Nephron progenitor cell (in vitro differentiated cells): ENCODE measurements around the gene GPR148.
A peak's percentile ranks its signal among the peaks of the same experiment; 100 is the strongest.
"Not testable (repeated sequence)": the region's sequence is repeated elsewhere in the genome, so short reads cannot be mapped to it uniquely, and the experiment has no call there.

Source experiments
- DNase-seq: peaks from one replicate; pipeline ENCODE4 v3.0.0; 2021
- H3K27ac Mint-ChIP-seq: 2 replicates; pipeline ENCODE4 v1.8.0; 2021; ENCODE audit warnings: mild to moderate bottlenecking, moderate library complexity, mixed read lengths
- H3K27me3 Mint-ChIP-seq: 2 replicates; pipeline ENCODE4 v1.8.0; 2021; ENCODE audit warnings: mild to moderate bottlenecking, low read depth, mixed read lengths; ENCODE audit not compliant: poor library complexity
- H3K36me3 Mint-ChIP-seq: 2 replicates; pipeline ENCODE4 v1.8.0; 2021; ENCODE audit warnings: low read depth, mixed read lengths
- H3K4me1 Mint-ChIP-seq: 2 replicates; pipeline ENCODE4 v1.8.0; 2021; ENCODE audit warnings: mixed read lengths
- H3K4me3 Mint-ChIP-seq: 2 replicates; pipeline ENCODE4 v1.8.0; 2021; ENCODE audit warnings: mild to moderate bottlenecking, moderate library complexity, mixed read lengths
- H3K9me3 Mint-ChIP-seq: 2 replicates; pipeline ENCODE4 v1.8.0; 2021; ENCODE audit warnings: mild to moderate bottlenecking, moderate library complexity, mixed read lengths
- CTCF ChIP-seq: fragments of 200-600 bp; sonication (generic); IDR thresholded peaks from 2 replicates; pipeline ENCODE4 v1.5.0; 2021; ENCODE audit warnings: antibody characterized with exemption

Gene GPR148

GRCh38 chr2:130728549-130729316 lies at the start of gene GPR148:
TSS of gene GPR148 (plus strand) at chr2:130729070. CDS start at chr2:130729152, 82 bp downstream.
- TF ChIP-seq CTCF = no peak

DNA sequence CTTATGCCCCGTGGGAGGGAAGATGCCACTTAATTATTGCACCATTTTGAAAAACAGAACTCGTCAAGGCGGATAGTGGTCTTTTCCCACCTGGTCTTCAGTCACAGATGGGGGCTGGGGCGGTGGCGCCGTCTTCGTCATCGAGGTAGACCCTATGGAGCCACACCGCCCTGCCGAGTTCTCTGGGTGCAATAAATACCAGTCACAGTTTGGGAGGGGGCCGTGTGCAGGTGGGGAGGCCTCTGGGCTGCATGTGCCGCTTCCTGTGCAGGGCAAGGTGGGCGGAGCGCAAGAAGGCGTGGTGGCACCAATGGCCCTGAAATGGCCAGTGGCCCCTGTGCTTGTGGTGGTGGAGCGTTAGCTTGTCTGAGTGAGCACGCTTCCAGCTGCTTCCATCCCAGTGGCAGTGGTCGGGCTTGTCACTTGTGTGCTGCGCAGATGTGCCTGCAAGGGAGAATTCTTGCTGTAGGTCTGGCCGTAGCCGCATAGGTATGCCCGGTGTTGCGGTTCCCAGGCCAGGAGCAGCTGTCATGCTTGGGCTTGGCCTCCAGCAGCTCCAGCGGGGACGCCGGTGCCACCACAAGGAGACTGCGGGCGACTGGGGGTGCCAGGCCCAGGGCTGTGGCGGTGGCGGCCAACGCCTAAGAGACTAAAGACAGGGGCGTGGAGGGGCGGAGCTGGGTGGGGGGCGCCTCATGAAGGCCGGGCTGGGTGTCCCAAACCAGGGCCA lies 36.7 kb upstream of the GPR148 start:
- not testable (repeated sequence) for H3K4me3 Mint-ChIP-seq, H3K36me3 Mint-ChIP-seq, DNase-seq, H3K4me1 Mint-ChIP-seq, H3K27ac Mint-ChIP-seq, H3K9me3 Mint-ChIP-seq
- peaks cover 18% of the 10 kb centered on the region for H3K27me3 Mint-ChIP-seq

More at GRCh38 chr2:130728549-130729316, at the start of gene GPR148:
- Mint-ChIP-seq H3K27me3 (peaks cover 32% of the 10 kb centered on the region), H3K27ac (no peak within 1 kb of the TSS), H3K4me1 (peaks cover 6% of the 10 kb centered on the region), H3K36me3 (no peaks in the 10 kb centered on the region), H3K4me3 (peak within 1 kb of the TSS; percentile 83), H3K9me3 (no peaks in the 10 kb centered on the region)
- no peak for DNase-seq

DNA sequence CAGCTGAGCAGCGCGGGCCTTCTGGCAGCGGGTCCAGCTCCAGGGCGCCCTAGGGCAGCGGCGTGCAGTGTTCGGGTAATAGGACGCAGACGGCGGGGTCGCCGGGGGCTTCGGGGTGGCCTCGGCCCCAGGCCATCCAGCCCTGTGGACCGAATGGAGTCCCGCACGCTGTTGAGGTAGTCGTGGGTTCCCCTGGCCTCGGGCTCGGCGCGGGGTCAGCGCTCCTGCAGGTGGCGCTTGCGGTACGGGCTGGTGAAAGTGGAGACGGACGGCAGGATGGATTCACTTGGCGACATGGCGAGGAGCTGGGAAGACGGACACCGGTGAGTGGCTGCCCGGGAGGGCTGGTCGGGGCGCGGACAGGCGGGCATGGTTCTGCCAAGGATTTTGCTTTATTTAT lies 35.4 kb upstream of the GPR148 start:
- not testable (repeated sequence) for H3K36me3 Mint-ChIP-seq, H3K4me1 Mint-ChIP-seq, H3K27ac Mint-ChIP-seq, H3K9me3 Mint-ChIP-seq
- peaks cover 14% of the 10 kb centered on the region for H3K27me3 Mint-ChIP-seq
- DNase-seq = peak; percentile 78
- TF ChIP-seq CTCF = peak; percentile 22
- peak overlapping the region; percentile 62 for H3K4me3 Mint-ChIP-seq

GRCh38 chr2:130703250-130703649 lies 25.6 kb upstream of the GPR148 start:
- not testable (repeated sequence) for H3K27me3 Mint-ChIP-seq, H3K4me3 Mint-ChIP-seq, H3K4me1 Mint-ChIP-seq, H3K36me3 Mint-ChIP-seq, H3K9me3 Mint-ChIP-seq, H3K27ac Mint-ChIP-seq, DNase-seq

DNA sequence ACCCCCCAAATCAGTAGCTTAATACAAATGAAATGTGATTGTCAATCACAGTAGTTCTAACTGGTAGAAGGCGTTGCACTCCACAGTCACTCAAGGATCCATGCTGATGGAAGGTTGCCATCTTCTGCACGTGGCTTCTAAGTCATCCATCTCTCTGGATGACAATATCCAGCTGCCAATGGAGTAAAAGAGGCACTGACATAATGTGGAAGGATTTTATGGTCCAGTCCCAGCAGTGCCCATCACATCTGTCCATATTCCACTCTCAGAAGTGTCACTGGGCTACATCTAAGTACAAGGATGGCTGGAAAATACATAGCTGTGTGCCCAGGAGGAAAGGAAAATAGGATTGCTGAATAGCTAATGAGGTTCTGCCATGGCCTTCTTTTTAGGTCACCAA lies 14.1 kb upstream of the GPR148 start:
- DNase-seq, H3K27me3 Mint-ChIP-seq, H3K36me3 Mint-ChIP-seq, H3K27ac Mint-ChIP-seq, H3K4me1 Mint-ChIP-seq, H3K4me3 Mint-ChIP-seq, H3K9me3 Mint-ChIP-seq: not testable (repeated sequence)

DNA sequence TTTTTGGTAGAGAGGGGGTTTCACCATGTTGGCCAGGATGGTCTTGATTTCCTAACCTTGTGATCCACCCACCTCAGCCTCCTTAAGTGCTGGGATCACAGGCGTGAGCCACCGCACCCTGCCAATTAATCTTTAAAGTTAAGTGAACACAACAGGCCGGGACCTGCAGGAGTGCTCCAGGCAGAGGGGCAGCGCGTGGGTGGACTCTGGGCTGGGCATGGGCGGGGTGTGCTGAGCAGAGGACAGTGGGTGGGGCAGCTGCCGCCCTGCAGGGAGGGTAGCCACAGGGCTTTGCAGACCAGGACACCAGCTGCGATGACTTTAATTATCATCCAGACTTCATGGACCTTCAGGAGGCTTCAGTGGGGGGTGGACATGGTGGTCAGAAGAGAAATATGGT lies 8.8 kb upstream of the GPR148 start:
- Mint-ChIP-seq H3K4me1 (no peaks in the 10 kb centered on the region), H3K4me3 (no peak overlapping the region), H3K36me3 (no peaks in the 10 kb centered on the region), H3K27me3 (peaks cover 6% of the 10 kb centered on the region), H3K27ac (no peak overlapping the region), H3K9me3 (peaks cover 21% of the 10 kb centered on the region)
- DNase-seq = no peak
- TF ChIP-seq CTCF = no peak

DNA sequence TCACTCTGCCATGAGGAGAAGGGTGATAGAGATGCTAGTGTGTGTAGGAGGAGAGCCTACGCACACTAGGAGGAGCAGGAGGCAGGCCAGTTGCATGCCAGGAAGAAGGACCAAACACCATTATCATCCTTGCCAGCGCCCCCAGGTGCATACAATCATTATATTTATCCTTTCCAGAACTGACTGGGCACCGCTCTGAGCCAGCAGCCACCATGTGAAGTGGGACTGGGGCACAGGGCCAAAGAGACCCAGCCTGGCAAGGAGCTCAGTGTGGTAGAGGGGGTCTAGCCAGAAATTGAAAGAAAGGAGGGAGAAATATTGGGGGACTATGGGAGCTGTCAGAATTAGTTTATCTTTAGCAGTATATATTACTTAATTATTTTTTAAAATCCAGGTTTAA lies 8.3 kb upstream of the GPR148 start:
- Mint-ChIP-seq H3K27me3 (peaks cover 6% of the 10 kb centered on the region), H3K4me3 (no peak overlapping the region), H3K9me3 (peaks cover 21% of the 10 kb centered on the region), H3K27ac (peak overlapping the region; percentile 15), H3K4me1 (no peaks in the 10 kb centered on the region), H3K36me3 (no peaks in the 10 kb centered on the region)
- TF ChIP-seq CTCF = no peak
- DNase-seq = no peak
